Panc1 (cell line): ENCODE measurements around the gene FAM200B. TPM values are rescaled to one million over a fixed set of nuclear protein-coding genes. Genes with fewer than 3 reads are reported as not detected.

Source experiments
- ATAC-seq: fragments of 200-7000 bp; cut with Tn5 transposase; 2 replicates; pipeline ENCODE4 v1.9.1; 2020; ENCODE audit warnings: mild to moderate bottlenecking, moderate library complexity
- BruUV-seq: library from RNA; stranded (reverse); fragments of 400-500 nt; replicated peaks from 2 replicates; lab custom pipeline; 2021; lab: Mats Ljungman, UMichigan
- CTCF ChIA-PET: fragments of 300-600 bp; sonication (Branson Sonifier 250); formaldehyde crosslinking; loops from one replicate; lab custom pipeline; 2022; ENCODE audit warnings: antibody characterized with exemption; lab: Charles Lee
- POLR2A ChIA-PET: fragments of 300-600 bp; sonication (Branson Sonifier 250); formaldehyde crosslinking; loops from one replicate; lab custom pipeline; 2022; ENCODE audit warnings: antibody characterized with exemption; lab: Charles Lee
- DNase-seq: peaks from one replicate; pipeline ENCODE4 v3.0.0-alpha.2; 2010; ENCODE audit warnings: low read depth, low spot score
- H3K27ac ChIP-seq: 2 replicates; pipeline ENCODE4 v1.5.1; 2011; ENCODE audit warnings: mild to moderate bottlenecking, low read length, inconsistent platforms
- H3K27me3 ChIP-seq: fragments of 200-500 bp; sonication (Bioruptor generic); 2 replicates; pipeline ENCODE4 v1.6.0; 2014; ENCODE audit warnings: low read length, inconsistent platforms; ENCODE audit not compliant: control insufficient read depth, insufficient read depth
- H3K36me3 ChIP-seq: fragments of 200-500 bp; sonication (Bioruptor generic); 2 replicates; pipeline ENCODE4 v1.5.1; 2014; ENCODE audit warnings: inconsistent platforms, mild to moderate bottlenecking, low read length, moderate library complexity; ENCODE audit not compliant: control insufficient read depth, insufficient read depth
- H3K4me1 ChIP-seq: 2 replicates; pipeline ENCODE4 v1.5.1; 2011; ENCODE audit warnings: inconsistent platforms, mild to moderate bottlenecking, low read length, moderate library complexity; ENCODE audit not compliant: control insufficient read depth, insufficient read depth
- H3K4me3 ChIP-seq, 2 experiments: 2 replicates each; pipeline ENCODE4 v1.5.1; 2011 to 2012; ENCODE audit warnings: low read depth in 2 of 2, low read length in 2 of 2, mild to moderate bottlenecking in 2 of 2, inconsistent platforms in 1 of 2, moderate library complexity in 1 of 2
- H3K9me3 ChIP-seq: fragments of 200-500 bp; sonication (Bioruptor generic); 2 replicates; pipeline ENCODE4 v1.5.1; 2014; ENCODE audit warnings: low read depth, mild to moderate bottlenecking, inconsistent platforms, low read length, moderate library complexity; ENCODE audit not compliant: control insufficient read depth, insufficient read depth
- POLR2AphosphoS5 ChIP-seq: IDR thresholded peaks from 2 replicates; pipeline ENCODE4 v1.6.1; 2012; ENCODE audit warnings: mild to moderate bottlenecking, low read depth, low read length, moderate library complexity
- REST ChIP-seq, 2 experiments: IDR thresholded peaks; 2 replicates each; pipeline ENCODE4 v1.6.1; 2011 to 2012; ENCODE audit warnings: low read depth in 2 of 2, control low read depth in 1 of 2, low read length in 1 of 2, mild to moderate bottlenecking in 1 of 2, moderate library complexity in 1 of 2; ENCODE audit not compliant: insufficient read depth in 1 of 2
- SIN3A ChIP-seq: IDR thresholded peaks from 2 replicates; pipeline ENCODE4 v1.6.1; 2012; ENCODE audit warnings: low read depth, mild to moderate bottlenecking, low read length, moderate library complexity, borderline replicate concordance; ENCODE audit not compliant: insufficient read depth
- TCF7L2 ChIP-seq: IDR thresholded peaks from 2 replicates; pipeline ENCODE4 v1.6.1; 2011; ENCODE audit warnings: mild to moderate bottlenecking, low read depth, low read length, inconsistent platforms
- in situ Hi-C: cut with HindIII; loops from 2 replicates; pipeline ENCODE4 v1.10.0; 2016; ENCODE audit warnings: low sequenced_read_pairs, low pct_unique_long_range_greater_than_20kb
- intact Hi-C: fragments of 100-400 bp; cut with micrococcal nuclease; formaldehyde crosslinking; loops from one replicate; pipeline ENCODE4 v1.10.0; 2022; ENCODE audit not compliant: unreplicated experiment
- total RNA-seq: library from RNA; stranded (reverse); gene quantifications from one replicate; pipeline ENCODE4 v1.2.1, GENCODE V29; 2021; ENCODE audit not compliant: unreplicated experiment
- TF ChIP-seq, protein P1 (sequence below): fragments of 450-650 bp; IDR thresholded peaks from 2 replicates; pipeline ENCODE4 v1.5.1; 2017; ENCODE audit warnings: mild to moderate bottlenecking

FAM200B gene
- total RNA-seq, 1 experiment from 2014 or later, result 15.2 TPM

DNA sequence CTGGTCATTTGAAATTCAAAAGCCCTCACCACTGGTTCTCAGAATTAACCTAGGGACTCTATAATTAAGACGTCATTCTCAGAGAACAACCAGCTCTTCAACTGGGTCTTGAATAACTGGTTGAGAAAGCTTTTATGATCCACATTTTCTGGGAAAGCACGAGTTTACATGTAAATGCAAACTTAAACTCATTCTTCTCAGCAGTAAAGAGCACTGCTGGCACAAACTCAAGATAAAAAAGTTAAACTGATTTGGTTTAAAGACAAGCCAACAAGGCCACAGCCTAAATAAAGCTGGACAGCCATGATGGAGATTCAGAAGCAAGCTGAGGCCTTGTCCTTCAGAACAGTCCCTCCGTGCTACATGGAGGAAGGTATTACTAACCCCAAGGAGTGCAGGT is 34.5 kb downstream of the FAM200B start:
- intact Hi-C loops, result no loop called here
- DNase-seq (no peak), ATAC-seq (no peak)
- Histone ChIP-seq H3K9me3 (no peaks in the 10 kb centered on the region), H3K4me1 (no peaks in the 10 kb centered on the region), H3K27me3 (no peaks in the 10 kb centered on the region), H3K4me3 (no peak overlapping the region), H3K36me3 (no peaks in the 10 kb centered on the region), H3K27ac (no peak overlapping the region)
- POLR2A ChIA-PET, result interaction anchor here (0.6 kb wide), 1 partner anchor 40 kb away, joined by 3 read pairs; no protein-coding TSS in a partner anchor
- CTCF ChIA-PET, result no interaction called here
- no TSS peak for BruUV-seq
- TF ChIP-seq, protein P1, sequence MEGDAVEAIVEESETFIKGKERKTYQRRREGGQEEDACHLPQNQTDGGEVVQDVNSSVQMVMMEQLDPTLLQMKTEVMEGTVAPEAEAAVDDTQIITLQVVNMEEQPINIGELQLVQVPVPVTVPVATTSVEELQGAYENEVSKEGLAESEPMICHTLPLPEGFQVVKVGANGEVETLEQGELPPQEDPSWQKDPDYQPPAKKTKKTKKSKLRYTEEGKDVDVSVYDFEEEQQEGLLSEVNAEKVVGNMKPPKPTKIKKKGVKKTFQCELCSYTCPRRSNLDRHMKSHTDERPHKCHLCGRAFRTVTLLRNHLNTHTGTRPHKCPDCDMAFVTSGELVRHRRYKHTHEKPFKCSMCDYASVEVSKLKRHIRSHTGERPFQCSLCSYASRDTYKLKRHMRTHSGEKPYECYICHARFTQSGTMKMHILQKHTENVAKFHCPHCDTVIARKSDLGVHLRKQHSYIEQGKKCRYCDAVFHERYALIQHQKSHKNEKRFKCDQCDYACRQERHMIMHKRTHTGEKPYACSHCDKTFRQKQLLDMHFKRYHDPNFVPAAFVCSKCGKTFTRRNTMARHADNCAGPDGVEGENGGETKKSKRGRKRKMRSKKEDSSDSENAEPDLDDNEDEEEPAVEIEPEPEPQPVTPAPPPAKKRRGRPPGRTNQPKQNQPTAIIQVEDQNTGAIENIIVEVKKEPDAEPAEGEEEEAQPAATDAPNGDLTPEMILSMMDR, result no peak
- TF ChIP-seq REST (IDR thresholded peaks at IDR 0.05; ENCODE audit: insufficient read depth in 1 of 2, low read depth in 2 of 2, low read length in 1 of 2) (no peak), SIN3A (no peak), TCF7L2 (no peak), POLR2AphosphoS5 (no peak)
- in situ Hi-C loops, result no loop called here

GRCh38 chr4:15717086-15717485 is 35.5 kb downstream of the FAM200B start:
- Histone ChIP-seq H3K27me3 (no peaks in the 10 kb centered on the region), H3K4me1 (no peaks in the 10 kb centered on the region), H3K36me3 (no peaks in the 10 kb centered on the region), H3K4me3 (no peak overlapping the region), H3K9me3 (no peaks in the 10 kb centered on the region), H3K27ac (no peak overlapping the region)
- in situ Hi-C loops (no loop called here), intact Hi-C loops (no loop called here)
- BruUV-seq, result no TSS peak
- DNase-seq, result no peak
- POLR2A ChIA-PET, result no interaction called here
- no peak for ATAC-seq
- TF ChIP-seq REST (IDR thresholded peaks at IDR 0.05; ENCODE audit: insufficient read depth in 1 of 2, low read depth in 2 of 2, low read length in 1 of 2), result no peak
- no peak for TF ChIP-seq SIN3A
- CTCF ChIA-PET, result no interaction called here
